GM12875 (cell line): Measurements from ENCODE around the gene RNF31.
A peak's percentile ranks its signal among the peaks of the same experiment; 100 is the strongest.

Experiments used
- H3K4me3 ChIP-seq: one replicate; pipeline ENCODE4 v1.5.1; 2011; ENCODE audit warnings: low read depth, low read length, control low read depth
- CTCF ChIP-seq: IDR thresholded peaks from 2 replicates; pipeline ENCODE4 v1.5.1; 2011; ENCODE audit warnings: low read depth, mild to moderate bottlenecking, control low read depth, inconsistent platforms, low read length, moderate library complexity, borderline replicate concordance; ENCODE audit not compliant: insufficient read depth

The RNF31 gene

GRCh38 chr14:24130380-24130716 lies 16.9 kb upstream of the RNF31 start, which contains the start of gene FITM1:
Gene FITM1, plus strand, starts transcription at chr14:24130659. Its CDS starts 905 bp downstream, at chr14:24131564.
- H3K4me3 ChIP-seq = no peak within 1 kb of the TSS
- no peak for TF ChIP-seq CTCF

- TF ChIP-seq CTCF = no peak
- no peak overlapping the region for H3K4me3 ChIP-seq
These were observed 16.4 kb upstream of the RNF31 start for GRCh38 chr14:24130717-24131548.

GRCh38 chr14:24131549-24131966 lies 15.7 kb upstream of the RNF31 start:
- no peak overlapping the region for H3K4me3 ChIP-seq
- TF ChIP-seq CTCF = no peak

GRCh38 chr14:24132061-24132685 lies 15.1 kb upstream of the RNF31 start:
- no peak for TF ChIP-seq CTCF
- H3K4me3 ChIP-seq = no peak overlapping the region

- TF ChIP-seq CTCF = no peak
- H3K4me3 ChIP-seq = no peak overlapping the region
These were observed 14.3 kb upstream of the RNF31 start for GRCh38 chr14:24132976-24133375.

- no peak overlapping the region for H3K4me3 ChIP-seq
- TF ChIP-seq CTCF = no peak
These were observed 13.6 kb upstream of the RNF31 start for GRCh38 chr14:24133735-24134134.

- H3K4me3 ChIP-seq = peak overlapping the region; percentile 73
- TF ChIP-seq CTCF = no peak
These were observed 11.8 kb upstream of the RNF31 start for GRCh38 chr14:24135584-24135833.
